ENCODE data around the gene GDPD3. TPM values are rescaled to one million over a fixed set of nuclear protein-coding genes. Genes with fewer than 3 reads are reported as not detected.

Gene GDPD3
- total RNA-seq, 1 experiment from 2014 or later, result 3.8 TPM

- no peak overlapping the region for H2BK120ac ChIP-seq (ENCODE audit: low read depth, low read length, poor library complexity, severe bottlenecking)
- no peak overlapping the region for H3K56ac ChIP-seq (ENCODE audit: insufficient read length, low read depth, low read length)
- H2AFZ ChIP-seq (ENCODE audit: low read length), result no peak overlapping the region
- no peak overlapping the region for H2BK20ac ChIP-seq (ENCODE audit: low read depth, low read length, poor library complexity, severe bottlenecking)
- no peak overlapping the region for H4K91ac ChIP-seq (ENCODE audit: insufficient read length, low read depth, low read length)
- no peaks in the 10 kb centered on the region; a peak in 2 of 5 replicates for H3K9me3 Mint-ChIP-seq
- no peak for TF ChIP-seq CTCF (conservative IDR thresholded peaks at IDR 0.05)
- no peak overlapping the region for H3K9ac ChIP-seq (ENCODE audit: extremely low read depth, insufficient read length, low read length)
- no peaks in the 10 kb centered on the region for H3K9me3 ChIP-seq (ENCODE audit: control insufficient read depth, low read depth, low read length)
- H3K14ac ChIP-seq (ENCODE audit: insufficient read depth, low read length), result no peak overlapping the region
- DNase-seq, result no peak
- H3K4me1 ChIP-seq (ENCODE audit: insufficient read depth, low read length), result no peaks in the 10 kb centered on the region
- no peak overlapping the region for H3K23ac ChIP-seq (ENCODE audit: insufficient read length, low read depth, low read length)
- H3K27ac Mint-ChIP-seq, result 0 out of 7 replicates have a peak overlapping the region, but pooled peaks of 1 of the 3 experiments have one; percentile 23
- no peaks in the 10 kb centered on the region for H4K20me1 ChIP-seq (ENCODE audit: control insufficient read depth, insufficient read depth, insufficient read length)
- peaks cover 9% of the 10 kb centered on the region for H3K79me1 ChIP-seq (ENCODE audit: insufficient read depth, low read depth, low read length, poor library complexity, severe bottlenecking)
- no peak overlapping the region for H2BK5ac ChIP-seq (ENCODE audit: insufficient read length, low read length)
- WGBS (ENCODE audit: extremely low coverage, insufficient read length, low lambda C conversion rate), result no CpG with 5 or more reads among the region's 7 CpGs
- no peak overlapping the region for H3K18ac ChIP-seq (ENCODE audit: insufficient read length, low read depth, low read length)
- H3K27me3 ChIP-seq (ENCODE audit: insufficient read depth, low read length), result no peaks in the 10 kb centered on the region
- H3K4ac ChIP-seq (ENCODE audit: low read depth, low read length), result no peak overlapping the region
- no peak overlapping the region for H3K4me2 ChIP-seq (ENCODE audit: insufficient read depth, insufficient read length, low read length)
- no peaks in the 10 kb centered on the region for H3K27me3 Mint-ChIP-seq (ENCODE audit: low read depth)
- H2BK15ac ChIP-seq (ENCODE audit: low read depth, low read length), result no peak overlapping the region
- peaks cover 54 to 71% (median 69%) of the 10 kb centered on the region in 3 experiments for H3K36me3 Mint-ChIP-seq (ENCODE audit: insufficient read depth in 1 of 3, low read depth in 3 of 3)
- no peak overlapping the region for H3T11ph ChIP-seq (ENCODE audit: low read length)
- H2AK5ac ChIP-seq (ENCODE audit: insufficient read length, low read length), result no peak overlapping the region
- H3K23me2 ChIP-seq (ENCODE audit: insufficient read length, low read depth, low read length, poor library complexity, severe bottlenecking), result peaks cover 7% of the 10 kb centered on the region
- H4K8ac ChIP-seq (replicated peaks; ENCODE audit: insufficient read length, low read depth, low read length), result no peak overlapping the region
- H3K27ac ChIP-seq (ENCODE audit: insufficient read length, low read depth, low read length), result no peak overlapping the region
- peaks cover 13 to 19% of the 10 kb centered on the region in 2 experiments for H3K4me1 Mint-ChIP-seq
- H4K5ac ChIP-seq (ENCODE audit: insufficient read length, low read depth, low read length), result no peak overlapping the region
- peaks cover 16% of the 10 kb centered on the region; the same call in 1 of the 2 replicates for H3K79me2 ChIP-seq (ENCODE audit: insufficient read depth, low read length)
- H3K4me3 Mint-ChIP-seq, result no peak overlapping the region; a peak in 1 of 5 replicates
- H2BK12ac ChIP-seq (ENCODE audit: insufficient read length, low read depth, low read length), result no peak overlapping the region
Measured at GRCh38 chr16:30079480-30079879, 33.9 kb downstream of the GDPD3 start.

Measured in H9 (cell line).